ENCODE results near the gene SPATA17. TPM values are rescaled to one million over a fixed set of nuclear protein-coding genes. Genes with fewer than 3 reads are reported as not detected.

Gene SPATA17
- total and polyA plus RNA-seq, 2 of the 8 experiments (the other 6 are each of a cell fraction or from before 2014, with no cell fraction given): 0.17 to 0.48 TPM

DNA sequence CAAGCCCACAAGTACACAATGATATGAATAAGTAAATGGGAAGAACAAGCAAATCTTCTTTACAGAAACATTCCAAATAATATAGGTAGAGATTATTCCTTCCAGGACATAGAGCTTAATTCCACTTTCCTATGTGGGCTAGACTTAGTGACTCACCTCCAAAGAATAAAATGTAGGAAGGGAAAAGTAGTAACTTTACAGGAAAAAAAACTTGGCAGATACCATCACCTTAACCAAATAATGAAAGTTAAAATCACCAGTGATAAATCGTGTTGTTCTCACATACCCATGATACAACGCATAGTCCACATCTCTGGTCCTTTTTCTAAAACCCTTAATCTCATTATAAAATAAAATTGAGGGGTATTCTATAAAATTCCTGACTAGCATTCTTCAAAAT lies 260.8 kb downstream of the SPATA17 start (continued):
- TF ChIP-seq CHD7 (IDR thresholded peaks at IDR 0.05; ENCODE audit: insufficient replicate concordance, low read length) (no peak), POLR2A (IDR thresholded peaks at IDR 0.05; ENCODE audit: control extremely low read depth in 1 of 2, low read depth in 2 of 2, low read length in 2 of 2) (no peak), HDAC6 (IDR thresholded peaks at IDR 0.05; ENCODE audit: low read depth, low read length) (no peak)
- TF ChIP-seq, protein P1, sequence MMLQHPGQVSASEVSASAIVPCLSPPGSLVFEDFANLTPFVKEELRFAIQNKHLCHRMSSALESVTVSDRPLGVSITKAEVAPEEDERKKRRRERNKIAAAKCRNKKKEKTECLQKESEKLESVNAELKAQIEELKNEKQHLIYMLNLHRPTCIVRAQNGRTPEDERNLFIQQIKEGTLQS (IDR thresholded peaks at IDR 0.05; ENCODE audit: insufficient read depth, low read depth, low read length): no peak

All from H1 (cell line).